ENCODE measurements around the gene MBLAC1. TPM values are rescaled to one million over a fixed set of nuclear protein-coding genes. Genes with fewer than 3 reads are reported as not detected.

MBLAC1 gene
- total RNA-seq, 1 experiment from 2014 or later = 3.5 TPM

DNA sequence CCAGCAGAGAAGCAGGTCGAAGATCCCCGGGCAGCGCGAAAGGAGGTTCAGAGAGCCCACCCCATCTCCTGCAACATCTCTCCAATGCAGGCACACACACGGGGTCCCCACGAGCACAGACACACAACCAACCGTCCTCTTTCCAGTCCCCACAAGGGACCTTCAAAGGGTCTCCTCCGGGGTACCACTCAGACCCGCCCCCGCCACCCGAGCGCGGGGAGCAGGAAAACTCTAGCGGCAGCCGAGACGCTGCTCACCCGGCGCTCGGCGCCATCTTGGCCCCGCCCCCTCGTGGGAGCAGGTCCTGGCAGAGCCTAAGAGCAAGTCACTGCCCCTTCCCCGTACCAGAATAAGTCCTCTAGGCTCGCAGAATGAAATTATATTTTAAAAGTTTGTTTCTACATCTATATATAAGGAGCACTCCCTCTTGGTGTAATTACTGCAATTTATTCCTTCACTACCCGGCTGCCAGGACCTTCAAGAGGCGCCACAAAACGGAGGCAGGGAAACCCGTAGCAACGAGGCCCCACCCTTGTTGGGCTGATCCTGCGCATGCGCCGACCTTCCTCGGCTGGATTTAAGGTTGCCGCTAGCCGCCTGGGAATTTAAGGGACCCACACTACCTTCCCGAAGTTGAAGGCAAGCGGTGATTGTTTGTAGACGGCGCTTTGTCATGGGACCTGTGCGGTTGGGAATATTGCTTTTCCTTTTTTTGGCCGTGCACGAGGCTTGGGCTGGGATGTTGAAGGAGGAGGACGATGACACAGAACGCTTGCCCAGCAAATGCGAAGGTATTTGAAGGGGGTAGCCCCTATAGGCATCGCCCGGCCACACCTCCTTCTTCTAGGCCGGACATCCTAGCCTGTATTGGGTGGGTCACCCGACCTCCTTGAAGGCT lies 7.4 kb upstream of the MBLAC1 start, which contains the start of the genes CNPY4 and TAF6 (continued):
- TF ChIP-seq, protein P1, sequence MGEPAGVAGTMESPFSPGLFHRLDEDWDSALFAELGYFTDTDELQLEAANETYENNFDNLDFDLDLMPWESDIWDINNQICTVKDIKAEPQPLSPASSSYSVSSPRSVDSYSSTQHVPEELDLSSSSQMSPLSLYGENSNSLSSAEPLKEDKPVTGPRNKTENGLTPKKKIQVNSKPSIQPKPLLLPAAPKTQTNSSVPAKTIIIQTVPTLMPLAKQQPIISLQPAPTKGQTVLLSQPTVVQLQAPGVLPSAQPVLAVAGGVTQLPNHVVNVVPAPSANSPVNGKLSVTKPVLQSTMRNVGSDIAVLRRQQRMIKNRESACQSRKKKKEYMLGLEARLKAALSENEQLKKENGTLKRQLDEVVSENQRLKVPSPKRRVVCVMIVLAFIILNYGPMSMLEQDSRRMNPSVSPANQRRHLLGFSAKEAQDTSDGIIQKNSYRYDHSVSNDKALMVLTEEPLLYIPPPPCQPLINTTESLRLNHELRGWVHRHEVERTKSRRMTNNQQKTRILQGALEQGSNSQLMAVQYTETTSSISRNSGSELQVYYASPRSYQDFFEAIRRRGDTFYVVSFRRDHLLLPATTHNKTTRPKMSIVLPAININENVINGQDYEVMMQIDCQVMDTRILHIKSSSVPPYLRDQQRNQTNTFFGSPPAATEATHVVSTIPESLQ (CRISPR knock-in tag; IDR thresholded peaks at IDR 0.05) = no peak
- no peak for TF ChIP-seq RORB (CRISPR knock-in tag; IDR thresholded peaks at IDR 0.05)
- no peak for TF ChIP-seq ETV6 (CRISPR knock-in tag; IDR thresholded peaks at IDR 0.05)
- peak; percentile 75 for TF ChIP-seq SP1 (CRISPR knock-in tag; conservative IDR thresholded peaks at IDR 0.05)
- TF ChIP-seq, protein P2, sequence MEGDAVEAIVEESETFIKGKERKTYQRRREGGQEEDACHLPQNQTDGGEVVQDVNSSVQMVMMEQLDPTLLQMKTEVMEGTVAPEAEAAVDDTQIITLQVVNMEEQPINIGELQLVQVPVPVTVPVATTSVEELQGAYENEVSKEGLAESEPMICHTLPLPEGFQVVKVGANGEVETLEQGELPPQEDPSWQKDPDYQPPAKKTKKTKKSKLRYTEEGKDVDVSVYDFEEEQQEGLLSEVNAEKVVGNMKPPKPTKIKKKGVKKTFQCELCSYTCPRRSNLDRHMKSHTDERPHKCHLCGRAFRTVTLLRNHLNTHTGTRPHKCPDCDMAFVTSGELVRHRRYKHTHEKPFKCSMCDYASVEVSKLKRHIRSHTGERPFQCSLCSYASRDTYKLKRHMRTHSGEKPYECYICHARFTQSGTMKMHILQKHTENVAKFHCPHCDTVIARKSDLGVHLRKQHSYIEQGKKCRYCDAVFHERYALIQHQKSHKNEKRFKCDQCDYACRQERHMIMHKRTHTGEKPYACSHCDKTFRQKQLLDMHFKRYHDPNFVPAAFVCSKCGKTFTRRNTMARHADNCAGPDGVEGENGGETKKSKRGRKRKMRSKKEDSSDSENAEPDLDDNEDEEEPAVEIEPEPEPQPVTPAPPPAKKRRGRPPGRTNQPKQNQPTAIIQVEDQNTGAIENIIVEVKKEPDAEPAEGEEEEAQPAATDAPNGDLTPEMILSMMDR (IDR thresholded peaks at IDR 0.05) = no peak
- TF ChIP-seq, protein P3, sequence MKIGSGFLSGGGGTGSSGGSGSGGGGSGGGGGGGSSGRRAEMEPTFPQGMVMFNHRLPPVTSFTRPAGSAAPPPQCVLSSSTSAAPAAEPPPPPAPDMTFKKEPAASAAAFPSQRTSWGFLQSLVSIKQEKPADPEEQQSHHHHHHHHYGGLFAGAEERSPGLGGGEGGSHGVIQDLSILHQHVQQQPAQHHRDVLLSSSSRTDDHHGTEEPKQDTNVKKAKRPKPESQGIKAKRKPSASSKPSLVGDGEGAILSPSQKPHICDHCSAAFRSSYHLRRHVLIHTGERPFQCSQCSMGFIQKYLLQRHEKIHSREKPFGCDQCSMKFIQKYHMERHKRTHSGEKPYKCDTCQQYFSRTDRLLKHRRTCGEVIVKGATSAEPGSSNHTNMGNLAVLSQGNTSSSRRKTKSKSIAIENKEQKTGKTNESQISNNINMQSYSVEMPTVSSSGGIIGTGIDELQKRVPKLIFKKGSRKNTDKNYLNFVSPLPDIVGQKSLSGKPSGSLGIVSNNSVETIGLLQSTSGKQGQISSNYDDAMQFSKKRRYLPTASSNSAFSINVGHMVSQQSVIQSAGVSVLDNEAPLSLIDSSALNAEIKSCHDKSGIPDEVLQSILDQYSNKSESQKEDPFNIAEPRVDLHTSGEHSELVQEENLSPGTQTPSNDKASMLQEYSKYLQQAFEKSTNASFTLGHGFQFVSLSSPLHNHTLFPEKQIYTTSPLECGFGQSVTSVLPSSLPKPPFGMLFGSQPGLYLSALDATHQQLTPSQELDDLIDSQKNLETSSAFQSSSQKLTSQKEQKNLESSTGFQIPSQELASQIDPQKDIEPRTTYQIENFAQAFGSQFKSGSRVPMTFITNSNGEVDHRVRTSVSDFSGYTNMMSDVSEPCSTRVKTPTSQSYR (CRISPR knock-in tag; IDR thresholded peaks at IDR 0.05) = no peak
- TF ChIP-seq MYBL2 (CRISPR knock-in tag; IDR thresholded peaks at IDR 0.05) = no peak
- TF ChIP-seq, protein P4, sequence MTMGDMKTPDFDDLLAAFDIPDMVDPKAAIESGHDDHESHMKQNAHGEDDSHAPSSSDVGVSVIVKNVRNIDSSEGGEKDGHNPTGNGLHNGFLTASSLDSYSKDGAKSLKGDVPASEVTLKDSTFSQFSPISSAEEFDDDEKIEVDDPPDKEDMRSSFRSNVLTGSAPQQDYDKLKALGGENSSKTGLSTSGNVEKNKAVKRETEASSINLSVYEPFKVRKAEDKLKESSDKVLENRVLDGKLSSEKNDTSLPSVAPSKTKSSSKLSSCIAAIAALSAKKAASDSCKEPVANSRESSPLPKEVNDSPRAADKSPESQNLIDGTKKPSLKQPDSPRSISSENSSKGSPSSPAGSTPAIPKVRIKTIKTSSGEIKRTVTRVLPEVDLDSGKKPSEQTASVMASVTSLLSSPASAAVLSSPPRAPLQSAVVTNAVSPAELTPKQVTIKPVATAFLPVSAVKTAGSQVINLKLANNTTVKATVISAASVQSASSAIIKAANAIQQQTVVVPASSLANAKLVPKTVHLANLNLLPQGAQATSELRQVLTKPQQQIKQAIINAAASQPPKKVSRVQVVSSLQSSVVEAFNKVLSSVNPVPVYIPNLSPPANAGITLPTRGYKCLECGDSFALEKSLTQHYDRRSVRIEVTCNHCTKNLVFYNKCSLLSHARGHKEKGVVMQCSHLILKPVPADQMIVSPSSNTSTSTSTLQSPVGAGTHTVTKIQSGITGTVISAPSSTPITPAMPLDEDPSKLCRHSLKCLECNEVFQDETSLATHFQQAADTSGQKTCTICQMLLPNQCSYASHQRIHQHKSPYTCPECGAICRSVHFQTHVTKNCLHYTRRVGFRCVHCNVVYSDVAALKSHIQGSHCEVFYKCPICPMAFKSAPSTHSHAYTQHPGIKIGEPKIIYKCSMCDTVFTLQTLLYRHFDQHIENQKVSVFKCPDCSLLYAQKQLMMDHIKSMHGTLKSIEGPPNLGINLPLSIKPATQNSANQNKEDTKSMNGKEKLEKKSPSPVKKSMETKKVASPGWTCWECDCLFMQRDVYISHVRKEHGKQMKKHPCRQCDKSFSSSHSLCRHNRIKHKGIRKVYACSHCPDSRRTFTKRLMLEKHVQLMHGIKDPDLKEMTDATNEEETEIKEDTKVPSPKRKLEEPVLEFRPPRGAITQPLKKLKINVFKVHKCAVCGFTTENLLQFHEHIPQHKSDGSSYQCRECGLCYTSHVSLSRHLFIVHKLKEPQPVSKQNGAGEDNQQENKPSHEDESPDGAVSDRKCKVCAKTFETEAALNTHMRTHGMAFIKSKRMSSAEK (CRISPR knock-in tag; IDR thresholded peaks at IDR 0.05; ENCODE audit: borderline replicate concordance) = no peak
- TF ChIP-seq PRRX2 (CRISPR knock-in tag; IDR thresholded peaks at IDR 0.05) = peak; percentile 9; the same call in 1 of the 2 replicates
- TF ChIP-seq, protein P5, sequence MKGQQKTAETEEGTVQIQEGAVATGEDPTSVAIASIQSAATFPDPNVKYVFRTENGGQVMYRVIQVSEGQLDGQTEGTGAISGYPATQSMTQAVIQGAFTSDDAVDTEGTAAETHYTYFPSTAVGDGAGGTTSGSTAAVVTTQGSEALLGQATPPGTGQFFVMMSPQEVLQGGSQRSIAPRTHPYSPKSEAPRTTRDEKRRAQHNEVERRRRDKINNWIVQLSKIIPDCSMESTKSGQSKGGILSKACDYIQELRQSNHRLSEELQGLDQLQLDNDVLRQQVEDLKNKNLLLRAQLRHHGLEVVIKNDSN (CRISPR knock-in tag; IDR thresholded peaks at IDR 0.05) = no peak; the same call in none of the 2 replicates
- TF ChIP-seq ESRRA (CRISPR knock-in tag; IDR thresholded peaks at IDR 0.05; ENCODE audit: borderline replicate concordance) = peak; percentile 48; the same call in 1 of the 2 replicates
- TF ChIP-seq, protein P6, sequence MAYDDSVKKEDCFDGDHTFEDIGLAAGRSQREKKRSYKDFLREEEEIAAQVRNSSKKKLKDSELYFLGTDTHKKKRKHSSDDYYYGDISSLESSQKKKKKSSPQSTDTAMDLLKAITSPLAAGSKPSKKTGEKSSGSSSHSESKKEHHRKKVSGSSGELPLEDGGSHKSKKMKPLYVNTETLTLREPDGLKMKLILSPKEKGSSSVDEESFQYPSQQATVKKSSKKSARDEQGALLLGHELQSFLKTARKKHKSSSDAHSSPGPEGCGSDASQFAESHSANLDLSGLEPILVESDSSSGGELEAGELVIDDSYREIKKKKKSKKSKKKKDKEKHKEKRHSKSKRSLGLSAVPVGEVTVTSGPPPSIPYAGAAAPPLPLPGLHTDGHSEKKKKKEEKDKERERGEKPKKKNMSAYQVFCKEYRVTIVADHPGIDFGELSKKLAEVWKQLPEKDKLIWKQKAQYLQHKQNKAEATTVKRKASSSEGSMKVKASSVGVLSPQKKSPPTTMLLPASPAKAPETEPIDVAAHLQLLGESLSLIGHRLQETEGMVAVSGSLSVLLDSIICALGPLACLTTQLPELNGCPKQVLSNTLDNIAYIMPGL (CRISPR knock-in tag; IDR thresholded peaks at IDR 0.05) = peak; percentile 42; the same call in 1 of the 2 replicates
- peak; percentile 24; the same call in 1 of the 2 replicates for TF ChIP-seq GABPB1 (CRISPR knock-in tag; IDR thresholded peaks at IDR 0.05)
- TF ChIP-seq KAT7 (CRISPR knock-in tag; IDR thresholded peaks at IDR 0.05; ENCODE audit: borderline replicate concordance) = no peak
- TF ChIP-seq, protein P7, sequence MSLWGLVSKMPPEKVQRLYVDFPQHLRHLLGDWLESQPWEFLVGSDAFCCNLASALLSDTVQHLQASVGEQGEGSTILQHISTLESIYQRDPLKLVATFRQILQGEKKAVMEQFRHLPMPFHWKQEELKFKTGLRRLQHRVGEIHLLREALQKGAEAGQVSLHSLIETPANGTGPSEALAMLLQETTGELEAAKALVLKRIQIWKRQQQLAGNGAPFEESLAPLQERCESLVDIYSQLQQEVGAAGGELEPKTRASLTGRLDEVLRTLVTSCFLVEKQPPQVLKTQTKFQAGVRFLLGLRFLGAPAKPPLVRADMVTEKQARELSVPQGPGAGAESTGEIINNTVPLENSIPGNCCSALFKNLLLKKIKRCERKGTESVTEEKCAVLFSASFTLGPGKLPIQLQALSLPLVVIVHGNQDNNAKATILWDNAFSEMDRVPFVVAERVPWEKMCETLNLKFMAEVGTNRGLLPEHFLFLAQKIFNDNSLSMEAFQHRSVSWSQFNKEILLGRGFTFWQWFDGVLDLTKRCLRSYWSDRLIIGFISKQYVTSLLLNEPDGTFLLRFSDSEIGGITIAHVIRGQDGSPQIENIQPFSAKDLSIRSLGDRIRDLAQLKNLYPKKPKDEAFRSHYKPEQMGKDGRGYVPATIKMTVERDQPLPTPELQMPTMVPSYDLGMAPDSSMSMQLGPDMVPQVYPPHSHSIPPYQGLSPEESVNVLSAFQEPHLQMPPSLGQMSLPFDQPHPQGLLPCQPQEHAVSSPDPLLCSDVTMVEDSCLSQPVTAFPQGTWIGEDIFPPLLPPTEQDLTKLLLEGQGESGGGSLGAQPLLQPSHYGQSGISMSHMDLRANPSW (CRISPR knock-in tag; conservative IDR thresholded peaks at IDR 0.05; ENCODE audit: low read depth) = no peak
- no peak for TF ChIP-seq CBFB (CRISPR knock-in tag; IDR thresholded peaks at IDR 0.05; ENCODE audit: low read depth)
- TF ChIP-seq ZNF263 (CRISPR knock-in tag; IDR thresholded peaks at IDR 0.05; ENCODE audit: low read depth) = no peak
- TF ChIP-seq, protein P8, sequence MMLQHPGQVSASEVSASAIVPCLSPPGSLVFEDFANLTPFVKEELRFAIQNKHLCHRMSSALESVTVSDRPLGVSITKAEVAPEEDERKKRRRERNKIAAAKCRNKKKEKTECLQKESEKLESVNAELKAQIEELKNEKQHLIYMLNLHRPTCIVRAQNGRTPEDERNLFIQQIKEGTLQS (CRISPR knock-in tag; conservative IDR thresholded peaks at IDR 0.05) = no peak
- TF ChIP-seq ZNF396 (CRISPR knock-in tag; IDR thresholded peaks at IDR 0.05; ENCODE audit: borderline replicate concordance) = no peak
